Kidney glomerular epithelial cell (primary cell): Measurements from ENCODE around the gene XG.

ENCODE experiments used
- DNase-seq: peaks from one replicate; lab custom pipeline; 2025; lab: John Stamatoyannopoulos, UW

The XG gene

GRCh38 chrX:2819345-2820135 is 67.7 kb downstream of the XG start:
- DNase-seq, result no peak

GRCh38 chrX:2820136-2820771 is 68.4 kb downstream of the XG start:
- DNase-seq, result no peak

GRCh38 chrX:2823795-2824386 is 72.1 kb downstream of the XG start:
- DNase-seq, result no peak

GRCh38 chrX:2824886-2825285 is 73.0 kb downstream of the XG start:
- DNase-seq, result no peak

- DNase-seq, result no peak
Measured at GRCh38 chrX:2828344-2828958, 76.6 kb downstream of the XG start, which contains the start of gene GYG2. Gene GYG2, plus strand, starts transcription at chrX:2828930. Its CDS starts 1,259 bp downstream, at chrX:2830189.

- DNase-seq, result no peak
Measured at GRCh38 chrX:2828959-2829411, 77.1 kb downstream of the XG start.

GRCh38 chrX:2829469-2830246 is 77.8 kb downstream of the XG start:
- no peak for DNase-seq

GRCh38 chrX:2831471-2832228 is 79.8 kb downstream of the XG start:
- DNase-seq, result no peak

GRCh38 chrX:2837961-2838360 is 86.1 kb downstream of the XG start:
- DNase-seq, result no peak

GRCh38 chrX:2840961-2841360 is 89.1 kb downstream of the XG start:
- no peak for DNase-seq

- DNase-seq, result no peak
Measured at GRCh38 chrX:2841537-2841936, 89.7 kb downstream of the XG start.

- DNase-seq, result no peak
Measured at GRCh38 chrX:2846992-2847391, 95.2 kb downstream of the XG start.

- peak; percentile 25 for DNase-seq
Measured at GRCh38 chrX:2848871-2849301, 97.0 kb downstream of the XG start.

- no peak for DNase-seq
Measured at GRCh38 chrX:2854918-2855317, 103.1 kb downstream of the XG start.

GRCh38 chrX:2855761-2856160 is 103.9 kb downstream of the XG start:
- DNase-seq, result no peak

- DNase-seq, result no peak
Measured at GRCh38 chrX:2857566-2857965, 105.7 kb downstream of the XG start.

- DNase-seq, result no peak
Measured at GRCh38 chrX:2859197-2859797, 107.5 kb downstream of the XG start.

- DNase-seq, result no peak
Measured at GRCh38 chrX:2862404-2862803, 110.6 kb downstream of the XG start.

- DNase-seq, result no peak
Measured at GRCh38 chrX:2863646-2864045, 111.8 kb downstream of the XG start.
